Stimulated activated CD4-positive, alpha-beta T cell treated with anti-CD3 and anti-CD28 coated beads, Interleukin-2, amount 100 ng/mL, for 4 hours (primary cell): ENCODE measurements around the gene NPAS3.

Experiments used
- DNase-seq: peaks from one replicate; pipeline ENCODE4 v3.0.0-alpha.2; 2020; ENCODE audit warnings: low read depth

Gene NPAS3

DNA sequence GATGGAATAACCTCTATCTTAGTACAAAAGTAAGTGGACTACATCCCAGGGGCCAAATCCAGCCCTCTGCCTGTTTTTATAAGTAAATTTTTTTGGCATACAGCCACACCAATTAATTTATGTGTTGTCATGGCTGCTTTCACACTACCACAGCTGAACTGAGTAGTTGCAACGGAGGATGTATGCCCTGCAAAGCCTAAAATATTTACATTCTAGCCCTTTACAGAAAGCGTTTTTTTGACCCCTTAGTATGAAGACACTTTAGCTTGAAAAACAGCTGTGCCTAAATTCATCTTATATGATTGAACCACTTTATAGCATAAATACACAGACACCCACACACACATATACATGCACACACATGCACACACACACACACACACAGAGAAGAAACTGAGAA is 510.6 kb downstream of the NPAS3 start:
- no peak for DNase-seq

DNA sequence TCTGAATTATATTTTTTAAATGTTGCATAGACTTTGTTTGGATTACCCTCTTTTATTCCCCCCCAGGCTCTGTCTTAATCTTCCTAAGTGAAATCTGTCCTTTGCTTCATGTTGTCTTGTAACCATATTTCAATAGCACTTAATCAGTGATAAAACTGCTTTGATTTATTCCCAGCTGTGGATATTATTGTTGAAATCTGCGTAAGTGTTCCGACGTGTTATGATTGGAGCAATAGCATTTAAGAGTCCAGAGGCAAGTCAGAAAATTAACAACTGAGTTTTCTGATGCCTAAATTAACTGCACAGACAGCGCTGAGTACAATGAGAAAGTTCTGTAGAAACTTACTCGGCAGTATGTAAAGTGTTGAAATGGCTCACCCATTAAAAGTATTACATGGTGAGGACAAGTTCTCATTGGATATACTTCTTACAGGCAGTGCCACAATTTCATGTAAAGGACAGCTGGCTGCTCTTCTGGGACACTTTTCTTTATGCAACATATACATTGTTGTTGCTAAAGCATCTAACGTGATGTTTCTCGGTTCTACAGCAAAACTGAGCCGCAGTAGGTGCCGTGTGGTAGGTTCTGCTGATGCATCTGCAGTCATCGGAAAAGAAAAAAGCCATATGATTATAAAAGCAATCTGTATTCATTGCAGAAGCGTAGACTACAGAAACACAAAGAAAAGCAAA is 511.2 kb downstream of the NPAS3 start:
- no peak for DNase-seq

DNA sequence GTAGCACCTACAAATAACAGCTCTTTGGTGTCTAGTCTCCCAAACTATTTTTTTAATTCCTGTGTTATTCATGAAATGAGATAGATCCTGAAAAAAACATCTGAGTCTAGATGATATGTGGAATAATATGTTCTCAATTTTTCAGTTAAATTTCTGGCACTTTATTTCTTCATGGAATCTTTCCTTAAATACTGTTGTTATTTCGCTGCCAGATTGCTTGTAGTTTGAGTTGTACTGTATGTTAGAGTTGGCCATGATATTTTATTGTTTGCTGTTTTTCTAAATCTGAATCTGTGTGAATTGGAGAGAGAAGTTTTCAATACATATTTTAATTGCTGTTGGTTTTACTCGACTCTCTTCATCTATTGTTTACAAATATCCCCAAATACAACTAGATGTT is 511.7 kb downstream of the NPAS3 start:
- no peak for DNase-seq

DNA sequence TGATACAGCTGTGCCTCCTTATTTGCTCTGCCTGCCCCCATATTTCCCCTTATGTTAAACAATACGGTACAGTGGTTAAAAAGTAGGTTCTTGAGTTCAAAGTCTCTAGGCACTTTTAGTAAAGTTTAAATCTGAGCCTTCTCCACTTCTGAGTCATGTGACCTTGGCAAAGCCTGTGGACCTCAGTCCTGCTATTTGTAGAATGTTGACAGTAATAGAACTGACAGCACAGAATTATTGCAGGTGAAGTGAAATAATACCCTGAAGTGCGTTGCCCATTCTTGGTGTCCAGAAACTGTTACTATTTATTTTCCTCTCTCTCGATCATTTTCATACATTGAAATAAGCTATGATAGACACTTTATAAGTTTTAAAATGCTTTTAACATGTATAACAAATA is 512.5 kb downstream of the NPAS3 start:
- DNase-seq = no peak

DNA sequence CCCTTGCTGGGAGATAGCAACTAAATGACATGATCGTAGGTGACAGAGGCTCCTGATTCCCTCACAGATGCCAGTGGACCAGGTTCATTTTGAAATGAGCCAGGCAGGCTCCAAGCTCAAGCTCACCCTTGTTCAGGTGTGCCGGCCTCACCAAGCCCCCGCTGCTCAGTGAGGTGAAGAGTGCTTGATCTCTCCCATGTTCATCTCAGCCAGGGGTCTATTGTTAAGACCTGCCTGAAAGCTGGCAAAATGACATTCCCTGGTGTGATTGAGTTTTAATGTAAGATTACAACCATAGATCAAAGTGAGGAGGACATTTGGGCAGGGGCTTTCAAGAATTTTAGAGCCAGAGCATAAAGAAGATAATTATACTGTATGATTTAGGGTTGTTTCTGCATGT is 514.3 kb downstream of the NPAS3 start:
- no peak for DNase-seq

DNA sequence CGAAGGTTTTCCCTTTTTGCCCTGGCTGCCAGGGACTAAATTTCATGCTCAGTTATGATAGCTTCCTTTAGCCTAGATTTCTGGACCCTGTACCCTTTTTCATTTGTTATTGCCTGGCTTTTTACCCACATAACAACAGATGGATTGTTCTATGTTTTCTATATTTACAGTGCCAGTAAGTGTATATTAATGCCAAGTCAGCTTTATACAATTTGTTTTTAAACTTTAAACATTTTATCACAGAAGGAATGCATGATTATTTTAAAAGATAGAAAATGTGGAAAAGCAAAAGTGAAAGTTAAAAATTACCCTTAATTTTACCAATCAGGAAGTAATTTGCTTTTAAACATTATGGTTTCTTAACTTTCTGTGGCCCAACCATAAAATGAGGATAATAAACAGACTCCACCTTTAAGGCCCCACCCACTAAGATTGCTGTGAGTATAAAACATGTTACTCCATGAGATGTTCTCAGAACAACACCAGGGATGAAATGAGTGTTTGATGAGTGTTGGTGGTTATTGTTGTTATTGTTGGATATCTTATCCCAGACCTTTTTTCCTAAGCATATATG is 515.4 kb downstream of the NPAS3 start:
- no peak for DNase-seq

DNA sequence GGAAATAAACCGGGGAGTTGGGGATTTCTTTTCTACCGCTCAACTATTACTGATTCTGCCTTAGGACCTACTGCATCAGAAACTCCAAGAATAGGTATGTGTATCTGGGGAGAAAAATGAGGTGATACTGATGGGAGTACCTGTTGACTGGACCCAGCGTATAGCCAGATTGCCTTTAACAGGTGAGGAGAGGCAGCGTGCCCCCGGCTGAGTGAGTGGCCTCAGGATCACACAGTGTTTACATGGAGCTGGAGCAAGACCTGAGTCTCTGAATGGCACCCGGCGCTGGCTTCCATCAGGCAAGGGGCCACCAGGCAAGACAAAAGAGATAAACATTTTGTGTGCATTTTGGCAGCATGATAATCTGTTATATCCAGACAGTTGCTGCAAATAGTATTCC is 516.0 kb downstream of the NPAS3 start:
- no peak for DNase-seq

DNA sequence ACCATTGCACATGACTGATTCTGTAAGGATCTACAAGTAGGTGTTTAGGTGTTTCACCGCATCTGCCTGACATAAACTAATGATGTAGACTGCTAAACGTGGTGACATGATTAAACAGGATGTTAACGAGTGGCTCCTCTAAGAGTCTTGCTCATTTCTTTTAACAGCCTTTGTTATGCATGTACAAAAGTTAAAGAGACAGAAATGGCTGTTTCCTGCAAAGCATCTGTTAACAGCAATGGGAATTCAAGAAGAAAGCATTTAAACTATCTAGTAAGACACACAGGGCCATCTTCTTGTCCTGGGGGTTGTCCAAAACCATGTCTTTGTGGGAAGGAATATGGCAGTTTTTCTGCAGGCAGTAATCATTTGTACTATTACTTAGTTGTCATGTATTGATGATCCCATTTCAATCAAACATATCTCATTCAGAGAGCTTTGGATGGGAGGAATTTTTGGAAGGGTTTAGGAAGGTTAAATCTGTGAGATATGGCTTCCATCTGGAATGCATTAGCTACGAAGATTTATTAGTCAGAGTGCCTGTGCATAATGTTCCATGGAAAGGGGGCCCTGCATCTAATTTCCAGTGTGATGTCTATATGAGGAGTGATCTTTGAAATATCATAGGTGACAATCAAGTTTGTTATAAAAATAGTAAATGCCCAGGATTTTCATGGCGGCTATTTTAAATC is 517.1 kb downstream of the NPAS3 start:
- DNase-seq = no peak

DNA sequence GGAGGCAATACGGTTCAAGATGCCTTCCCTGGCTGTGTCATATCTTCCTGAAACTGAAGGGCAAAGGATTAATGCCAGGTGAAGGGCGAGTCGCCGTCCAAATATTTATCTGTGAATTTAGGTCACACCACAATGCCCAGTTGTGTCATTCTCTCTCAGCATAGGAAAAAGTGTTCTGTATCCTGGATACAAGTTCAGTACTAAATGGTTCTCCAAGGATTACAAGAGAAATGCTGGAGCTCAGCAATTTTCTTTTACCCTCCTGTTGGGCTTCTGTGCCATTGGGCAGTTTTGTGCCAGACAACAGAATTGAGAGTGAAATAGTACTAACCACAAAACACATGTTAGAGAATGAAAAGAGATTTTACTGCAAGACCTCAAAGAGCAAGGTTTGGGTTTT is 518.3 kb downstream of the NPAS3 start:
- DNase-seq = no peak

DNA sequence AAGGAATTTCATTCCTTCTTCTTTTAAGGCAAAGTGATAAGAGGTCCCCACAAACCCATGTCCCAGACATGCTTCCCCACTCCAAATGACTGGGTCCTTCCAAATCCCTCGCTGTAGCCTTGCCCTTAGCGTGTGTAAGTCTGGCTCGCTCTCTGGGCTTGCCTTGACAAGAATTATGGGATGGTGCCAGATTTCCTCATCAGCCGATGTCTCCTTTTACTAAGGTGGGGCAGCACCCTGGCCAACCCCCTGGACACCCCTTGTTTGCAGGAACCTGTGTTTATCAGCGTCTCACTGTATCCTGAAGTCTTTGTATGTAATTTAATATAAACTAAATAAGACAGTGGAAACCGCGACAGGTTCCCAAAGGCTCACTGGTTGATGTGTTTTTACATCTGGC is 518.9 kb downstream of the NPAS3 start:
- no peak for DNase-seq

DNA sequence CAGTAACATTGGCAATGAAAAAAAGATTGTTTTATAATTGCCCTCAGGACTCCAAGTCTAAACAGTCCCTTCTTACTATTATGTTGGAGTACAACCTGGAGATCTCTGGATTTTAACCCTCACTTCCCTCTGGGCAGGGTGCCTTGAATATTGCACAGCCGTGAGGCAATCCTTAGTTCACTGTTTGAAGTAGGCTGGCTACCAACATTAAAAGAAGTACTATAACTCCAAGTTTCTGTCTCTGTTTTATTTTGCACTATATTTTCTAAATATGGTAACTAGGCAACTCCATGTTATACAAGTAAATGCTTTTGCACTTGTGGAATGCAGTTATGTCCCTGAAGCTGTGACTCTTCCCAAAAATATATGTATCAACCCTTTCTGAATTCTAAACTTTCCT is 521.5 kb downstream of the NPAS3 start:
- no peak for DNase-seq

DNA sequence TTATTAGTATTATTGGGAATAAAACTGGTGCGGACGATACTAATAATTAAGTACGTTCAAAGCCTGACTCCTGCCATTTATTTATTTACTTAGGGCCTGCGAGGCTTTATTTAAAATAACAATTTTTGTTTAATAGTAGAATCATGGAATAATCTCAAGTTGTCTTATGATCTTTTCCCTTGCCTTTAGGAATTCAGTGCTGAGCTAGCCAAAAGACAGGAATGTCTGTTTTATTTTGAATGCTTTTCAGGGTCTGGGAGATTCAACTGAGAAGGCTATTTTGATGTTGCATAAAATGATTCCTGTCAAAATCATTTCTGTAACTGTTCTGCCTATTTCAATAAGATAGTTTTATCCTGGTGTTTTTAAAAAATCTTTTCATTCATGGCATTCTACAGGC is 522.4 kb downstream of the NPAS3 start:
- no peak for DNase-seq

DNA sequence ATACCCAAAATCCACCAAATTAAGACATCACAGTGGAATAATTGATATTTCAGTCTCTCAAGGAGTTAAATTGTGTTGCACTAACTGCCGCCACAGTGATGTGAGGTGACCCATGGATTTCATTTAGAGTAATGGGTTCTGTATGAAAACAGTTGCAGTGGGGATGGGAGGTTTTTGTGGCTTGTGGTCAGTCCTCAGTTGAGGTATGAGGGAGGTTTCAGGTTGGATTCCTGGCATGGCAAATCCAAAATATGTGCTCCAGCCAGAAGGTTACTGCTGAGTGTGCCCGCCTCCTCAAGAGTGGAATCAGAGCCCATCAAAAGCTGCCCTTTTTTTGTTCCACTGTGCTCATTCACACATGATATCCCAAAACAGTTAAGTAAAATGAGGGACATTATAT is 525.1 kb downstream of the NPAS3 start:
- no peak for DNase-seq

DNA sequence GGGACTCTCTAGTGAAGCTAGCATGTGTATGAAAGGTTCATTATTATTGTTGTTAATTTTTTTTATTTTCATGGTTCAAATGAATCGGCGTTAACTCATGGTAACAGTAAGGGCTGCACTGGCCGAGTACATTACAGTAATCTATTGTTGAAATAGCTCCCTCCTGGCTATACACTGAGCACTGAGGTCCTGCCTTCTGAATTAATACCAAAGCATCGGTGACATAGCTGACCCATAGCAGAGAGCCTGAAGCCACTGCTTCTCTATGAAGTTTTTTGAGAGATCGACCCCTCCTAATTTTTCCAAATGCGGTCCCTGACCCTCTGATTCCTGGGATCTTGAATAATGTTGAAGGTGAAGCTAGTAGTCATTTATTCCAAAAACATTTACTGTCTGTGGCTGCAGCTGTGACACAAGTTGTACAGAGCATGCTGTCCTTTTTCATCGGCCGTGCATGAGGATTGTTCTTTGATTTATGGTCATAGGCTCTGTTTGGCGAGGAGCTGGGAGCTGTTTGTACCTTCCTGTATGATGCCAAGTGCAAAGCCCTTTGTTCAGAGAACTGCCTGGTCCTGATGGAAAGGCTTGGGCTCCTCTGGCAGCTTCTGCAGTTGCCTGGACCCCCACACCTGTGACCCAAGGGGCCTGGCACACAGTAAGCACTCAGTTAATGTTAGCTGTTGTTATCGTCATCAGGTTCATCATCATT is 525.7 kb downstream of the NPAS3 start:
- no peak for DNase-seq

DNA sequence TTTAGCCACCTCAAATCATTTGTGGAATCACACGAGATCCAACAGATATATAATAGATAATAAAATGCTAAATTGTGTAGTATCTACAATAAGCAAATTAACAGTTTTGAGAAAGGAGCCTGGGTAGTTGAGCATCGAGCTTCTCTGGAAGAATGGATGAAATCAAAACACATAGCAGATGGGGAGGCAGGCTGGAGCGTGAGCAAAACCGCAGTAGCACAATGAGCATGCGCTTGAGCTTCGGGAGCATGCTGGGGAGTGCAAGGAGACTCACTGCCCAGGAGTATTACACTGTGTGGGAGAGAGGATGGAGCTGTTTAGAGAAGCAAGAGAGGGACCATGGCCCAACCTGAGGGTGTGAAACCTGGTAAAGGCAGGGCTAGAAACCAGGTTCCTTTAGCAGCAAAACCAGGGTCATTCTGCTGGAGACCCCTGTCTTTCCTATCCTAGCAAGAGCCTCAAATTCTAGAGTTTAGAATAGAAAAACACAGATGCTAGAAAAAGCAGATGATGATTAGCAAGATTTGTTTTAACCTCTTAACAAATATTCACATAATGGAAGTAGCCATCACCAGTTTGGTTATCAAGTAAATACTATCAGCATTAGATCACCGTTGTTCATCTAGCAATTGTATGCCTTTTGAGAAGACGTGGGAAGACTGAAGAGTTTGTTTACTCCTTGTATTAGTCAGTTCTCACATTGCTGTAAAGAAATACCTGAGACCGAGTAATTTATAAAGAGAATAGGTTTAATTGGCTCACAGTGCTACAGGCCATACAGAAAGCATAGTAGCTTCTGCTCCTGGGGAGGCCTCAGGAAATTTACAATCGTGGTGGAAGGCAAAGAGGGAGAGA is 527.4 kb downstream of the NPAS3 start:
- no peak for DNase-seq

DNA sequence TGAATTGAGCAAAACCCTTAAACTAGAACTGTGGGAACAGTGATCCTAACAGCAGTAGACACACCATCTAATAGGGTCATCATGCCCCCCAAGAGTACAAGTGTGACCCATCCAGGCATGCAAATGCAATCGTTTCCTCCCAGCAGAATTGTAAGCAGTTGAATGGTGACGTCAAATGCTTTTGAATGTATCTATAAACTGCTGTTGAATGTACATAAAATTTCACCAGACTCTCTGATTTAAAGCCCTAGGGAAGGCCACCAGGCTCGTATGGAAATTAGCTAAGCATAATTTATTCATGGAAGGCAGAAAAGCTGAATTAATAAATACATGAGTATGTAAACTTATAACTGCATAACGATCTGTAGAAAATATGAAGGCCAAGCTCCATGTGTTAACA is 529.3 kb downstream of the NPAS3 start:
- no peak for DNase-seq

DNA sequence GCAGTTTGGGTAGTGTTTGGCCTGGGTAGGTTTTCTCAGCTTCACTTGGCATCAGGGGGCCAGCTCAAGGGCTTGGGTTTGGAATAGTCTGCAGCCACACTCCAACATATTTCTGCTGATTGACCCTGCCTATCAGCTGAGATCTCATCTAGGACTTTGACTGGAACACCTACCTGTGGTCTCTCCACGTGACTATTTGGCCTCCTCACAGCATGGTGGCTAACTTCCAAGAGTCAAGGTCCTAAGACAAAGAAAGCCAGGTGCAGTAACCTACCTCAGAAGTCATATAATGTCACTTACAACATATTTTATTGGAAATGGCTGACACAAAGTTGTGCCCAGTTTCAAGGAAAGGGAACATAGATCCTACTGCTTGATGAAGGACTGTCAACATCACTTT is 531.2 kb downstream of the NPAS3 start:
- no peak for DNase-seq

DNA sequence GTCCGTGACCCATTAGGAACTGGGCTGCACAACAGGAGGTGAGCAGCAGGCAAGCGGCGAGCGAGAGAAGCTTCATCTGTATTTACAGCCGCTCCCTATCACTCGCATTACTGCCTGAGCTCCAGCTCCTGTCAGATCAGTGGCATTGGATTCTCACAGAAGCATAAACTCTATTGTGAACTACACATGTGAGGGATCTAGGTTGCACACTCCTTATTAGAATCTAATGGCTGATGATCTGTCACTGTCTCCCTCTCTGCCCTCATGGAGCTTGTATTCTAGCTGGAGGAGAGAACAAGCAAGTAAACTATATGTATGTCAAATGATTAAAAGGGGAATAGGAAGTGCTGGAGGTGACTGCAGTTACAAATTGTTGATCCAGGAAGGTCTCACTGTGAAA is 533.1 kb downstream of the NPAS3 start:
- DNase-seq = no peak

DNA sequence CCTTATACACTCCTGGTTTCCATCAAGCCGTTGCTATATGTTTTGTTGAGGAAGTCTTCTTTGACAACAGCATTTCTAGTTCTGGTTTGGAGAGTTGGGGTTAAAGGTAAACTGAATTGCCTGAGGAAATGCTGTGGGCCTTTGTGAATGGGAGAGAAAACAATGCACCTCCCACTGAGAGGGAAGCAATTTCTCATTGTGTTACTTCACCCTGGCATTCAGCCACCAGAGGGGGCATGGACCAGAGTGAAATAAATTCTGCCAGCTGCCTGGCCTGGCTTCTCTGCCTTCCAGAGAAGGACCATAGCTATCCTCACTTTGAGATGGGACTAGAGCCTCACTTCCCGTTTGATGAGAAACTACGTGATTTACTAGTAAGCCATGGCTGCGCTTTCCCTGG is 536.9 kb downstream of the NPAS3 start:
- DNase-seq = no peak

DNA sequence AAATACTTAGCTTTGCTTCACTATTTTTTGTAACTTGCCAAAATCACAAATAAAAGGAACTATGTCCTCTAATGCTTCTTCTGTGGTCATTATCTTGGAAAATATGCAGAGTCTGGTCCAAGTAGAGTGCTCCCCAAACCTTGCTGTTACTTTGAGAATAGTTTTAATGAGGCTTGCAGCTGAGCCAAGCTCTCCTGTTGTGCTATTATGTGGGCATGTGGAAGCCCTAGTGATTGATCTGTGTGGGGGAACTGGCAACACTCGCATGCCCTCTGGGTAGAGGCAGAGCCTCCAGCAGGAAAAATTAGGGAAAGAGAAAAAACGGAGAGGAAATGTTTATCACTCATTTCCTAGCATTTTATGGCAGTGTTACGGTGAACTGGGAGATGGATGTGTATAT is 539.1 kb downstream of the NPAS3 start:
- no peak for DNase-seq

DNA sequence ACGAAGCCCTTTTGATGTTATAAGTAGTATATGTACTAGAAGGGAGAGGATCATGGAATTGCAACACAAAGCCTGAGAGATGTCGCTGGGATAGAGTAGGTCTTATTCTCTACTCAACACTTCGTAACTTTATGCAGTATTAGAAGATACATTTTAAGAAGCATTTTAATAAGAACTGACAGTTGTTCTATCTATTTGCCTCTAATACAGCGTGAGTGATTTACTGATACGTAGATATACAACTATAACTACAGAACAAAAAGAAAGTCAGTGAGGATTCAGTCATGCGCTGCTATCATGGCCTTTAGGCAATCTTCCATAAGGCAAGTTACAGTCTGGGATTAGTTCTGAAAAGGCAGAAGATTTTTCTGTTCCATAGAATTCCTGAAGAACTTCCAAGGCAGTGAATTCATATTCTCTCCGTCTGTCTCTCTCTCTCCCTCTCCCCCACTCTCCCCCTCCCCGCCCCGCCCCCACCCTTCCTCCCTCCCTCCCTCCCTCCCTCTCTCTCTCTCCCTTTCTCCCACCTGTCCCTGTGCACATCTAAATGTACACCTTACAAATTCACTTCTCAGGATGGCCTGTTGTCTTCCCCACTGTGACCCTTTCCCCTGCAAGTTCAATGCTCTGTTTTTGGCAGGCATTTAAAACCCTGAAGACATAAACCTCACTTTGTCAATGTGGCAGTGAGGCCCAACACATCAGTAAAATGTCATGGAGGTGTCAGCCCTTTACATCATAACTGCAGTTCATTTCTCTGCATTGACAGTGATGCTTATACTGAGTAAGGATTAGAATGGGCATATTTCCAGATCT is 541.6 kb downstream of the NPAS3 start:
- DNase-seq = no peak

DNA sequence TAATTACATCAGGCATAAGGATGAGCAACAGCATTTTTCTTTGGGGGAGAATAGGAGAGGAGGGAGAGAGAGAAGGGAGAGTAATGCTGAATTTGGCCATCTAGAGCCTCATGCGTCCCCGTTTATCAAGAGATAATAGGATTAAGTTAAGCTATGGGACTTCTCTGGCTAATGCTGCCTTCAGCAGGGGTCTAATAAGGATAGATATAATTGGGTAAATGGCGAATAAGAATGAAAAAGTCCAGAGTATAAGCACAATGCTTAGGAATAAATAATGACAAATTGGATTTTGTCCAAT is 542.2 kb downstream of the NPAS3 start:
- DNase-seq = no peak
